HepG2 (cell line): ENCODE data around the gene DNAAF3.

ENCODE experiments used
- ARHGAP35 ChIP-seq: sonication (generic); formaldehyde crosslinking; IDR thresholded peaks from 2 replicates; pipeline ENCODE4 v1.9.0; 2022; ENCODE audit warnings: mild to moderate bottlenecking, inconsistent platforms, moderate library complexity, missing genetic modification reagents, borderline replicate concordance
- EZH2 ChIP-seq: conservative IDR thresholded peaks from 2 replicates; pipeline ENCODE4 v1.6.1; 2012; ENCODE audit warnings: mild to moderate bottlenecking, low read depth, low read length, moderate library complexity
- FOXA1 ChIP-seq, 2 experiments: fragments of 450-650 bp in 1 of 2; sonication (generic) in 1 of 2; formaldehyde crosslinking in 1 of 2; IDR thresholded peaks; 2 replicates each; pipeline versions ENCODE4 v1.4.0 to v1.6.1; 2016 to 2020; ENCODE audit warnings: missing genetic modification reagents in 1 of 2
- PHF20 ChIP-seq: sonication (generic); formaldehyde crosslinking; IDR thresholded peaks from 2 replicates; pipeline ENCODE4 v1.5.0; 2020; ENCODE audit warnings: mild to moderate bottlenecking, missing genetic modification reagents
- PITX1 ChIP-seq: sonication (generic); formaldehyde crosslinking; IDR thresholded peaks from 2 replicates; pipeline ENCODE4 v1.5.1; 2020; ENCODE audit warnings: mild to moderate bottlenecking, missing genetic modification reagents
- POLR2A ChIP-seq, 2 experiments: IDR thresholded peaks; 2 replicates each; pipeline ENCODE4 v1.6.1; 2011; ENCODE audit warnings: low read depth in 2 of 2, low read length in 2 of 2, mild to moderate bottlenecking in 1 of 2, moderate library complexity in 1 of 2; ENCODE audit not compliant: insufficient read depth in 1 of 2
- SMARCC2 ChIP-seq: fragments of 450-650 bp; IDR thresholded peaks from 2 replicates; pipeline ENCODE4 v1.6.1; 2017; ENCODE audit warnings: antibody characterized with exemption, mild to moderate bottlenecking
- SRF ChIP-seq: IDR thresholded peaks from 2 replicates; pipeline ENCODE4 v1.6.1; 2011; ENCODE audit warnings: mild to moderate bottlenecking, low read depth, low read length, moderate library complexity
- TCF7 ChIP-seq: sonication (generic); IDR thresholded peaks from 2 replicates; pipeline ENCODE4 v1.6.1; 2016; ENCODE audit warnings: antibody characterized with exemption, low read depth
- TOE1 ChIP-seq: sonication (generic); formaldehyde crosslinking; IDR thresholded peaks from 2 replicates; pipeline ENCODE4 v1.4.0; 2020; ENCODE audit warnings: mild to moderate bottlenecking, missing genetic modification reagents
- ZNF777 ChIP-seq: sonication (generic); formaldehyde crosslinking; IDR thresholded peaks from 2 replicates; pipeline ENCODE4 v1.4.0; 2020; ENCODE audit warnings: missing genetic modification reagents
- ZNF792 ChIP-seq: IDR thresholded peaks from 2 replicates; pipeline ENCODE4 v1.6.1; 2016
- TF ChIP-seq, protein P1 (sequence below): IDR thresholded peaks from 2 replicates; pipeline ENCODE4 v1.6.1; 2016; ENCODE audit warnings: mild to moderate bottlenecking
- TF ChIP-seq, protein P2 (sequence below): sonication (generic); formaldehyde crosslinking; IDR thresholded peaks from 2 replicates; pipeline ENCODE4 v1.5.0; 2020; ENCODE audit warnings: mild to moderate bottlenecking, missing genetic modification reagents, moderate library complexity

DNA sequence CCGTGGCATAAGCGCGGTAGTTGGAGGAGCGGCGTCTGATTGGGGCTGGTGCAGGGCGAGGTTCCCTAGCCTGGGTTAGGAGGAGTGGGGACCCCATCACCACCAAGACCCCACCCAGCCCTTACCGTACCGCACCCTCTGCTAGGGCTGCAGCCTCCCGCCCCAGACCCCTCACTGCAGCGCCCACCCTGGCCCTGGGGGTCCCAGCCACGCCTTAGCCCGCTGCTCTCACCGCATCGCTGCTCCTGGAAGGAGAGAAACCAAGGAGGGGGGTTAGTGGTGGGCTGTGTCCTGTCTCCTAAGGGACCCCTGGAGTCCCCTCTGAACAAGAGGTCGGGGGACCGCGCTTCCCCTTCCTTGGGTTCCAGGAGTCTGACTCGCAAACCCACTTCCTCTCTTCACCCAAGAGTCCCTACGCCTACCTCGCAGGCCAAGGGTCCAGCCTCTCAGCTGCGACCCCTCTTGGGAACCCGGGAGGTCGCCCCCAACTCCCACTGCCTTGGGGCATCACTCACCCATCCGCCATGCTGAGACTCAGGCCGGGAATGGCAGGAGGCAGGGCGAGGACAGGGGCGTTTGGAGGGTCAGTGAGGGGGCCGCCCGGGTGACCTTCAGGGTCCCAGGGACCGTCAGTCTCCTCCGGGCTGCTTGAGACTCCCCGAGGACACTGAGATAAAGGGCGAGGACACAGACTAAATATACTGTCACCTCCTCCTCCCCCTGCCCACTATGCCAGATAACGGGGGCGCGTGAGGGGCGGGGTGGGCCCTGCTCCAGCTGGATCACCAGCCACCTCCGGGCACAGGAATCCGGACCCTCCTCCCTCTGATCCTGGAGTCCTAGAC lies 9.1 kb downstream of the DNAAF3 start, which contains the start of gene TNNI3:
- TF ChIP-seq, protein P1, sequence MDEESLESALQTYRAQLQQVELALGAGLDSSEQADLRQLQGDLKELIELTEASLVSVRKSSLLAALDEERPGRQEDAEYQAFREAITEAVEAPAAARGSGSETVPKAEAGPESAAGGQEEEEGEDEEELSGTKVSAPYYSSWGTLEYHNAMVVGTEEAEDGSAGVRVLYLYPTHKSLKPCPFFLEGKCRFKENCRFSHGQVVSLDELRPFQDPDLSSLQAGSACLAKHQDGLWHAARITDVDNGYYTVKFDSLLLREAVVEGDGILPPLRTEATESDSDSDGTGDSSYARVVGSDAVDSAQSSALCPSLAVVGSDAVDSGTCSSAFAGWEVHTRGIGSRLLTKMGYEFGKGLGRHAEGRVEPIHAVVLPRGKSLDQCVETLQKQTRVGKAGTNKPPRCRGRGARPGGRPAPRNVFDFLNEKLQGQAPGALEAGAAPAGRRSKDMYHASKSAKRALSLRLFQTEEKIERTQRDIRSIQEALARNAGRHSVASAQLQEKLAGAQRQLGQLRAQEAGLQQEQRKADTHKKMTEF (CRISPR knock-in tag), result no peak
- TF ChIP-seq PHF20 (no peak), ARHGAP35 (no peak), TCF7 (no peak), ZNF777 (CRISPR knock-in tag) (no peak), TOE1 (CRISPR knock-in tag) (no peak), PITX1 (CRISPR knock-in tag) (no peak), SMARCC2 (no peak), EZH2 (no peak), ZNF792 (CRISPR knock-in tag) (no peak), FOXA1 (IDR thresholded peaks at IDR 0.05) (no peak), FOXA1 (CRISPR knock-in tag; IDR thresholded peaks at IDR 0.05) (no peak), SRF (no peak), POLR2A (IDR thresholded peaks at IDR 0.05; ENCODE audit: insufficient read depth in 1 of 2, low read depth in 2 of 2, low read length in 2 of 2) (no peak)
- TF ChIP-seq, protein P2, sequence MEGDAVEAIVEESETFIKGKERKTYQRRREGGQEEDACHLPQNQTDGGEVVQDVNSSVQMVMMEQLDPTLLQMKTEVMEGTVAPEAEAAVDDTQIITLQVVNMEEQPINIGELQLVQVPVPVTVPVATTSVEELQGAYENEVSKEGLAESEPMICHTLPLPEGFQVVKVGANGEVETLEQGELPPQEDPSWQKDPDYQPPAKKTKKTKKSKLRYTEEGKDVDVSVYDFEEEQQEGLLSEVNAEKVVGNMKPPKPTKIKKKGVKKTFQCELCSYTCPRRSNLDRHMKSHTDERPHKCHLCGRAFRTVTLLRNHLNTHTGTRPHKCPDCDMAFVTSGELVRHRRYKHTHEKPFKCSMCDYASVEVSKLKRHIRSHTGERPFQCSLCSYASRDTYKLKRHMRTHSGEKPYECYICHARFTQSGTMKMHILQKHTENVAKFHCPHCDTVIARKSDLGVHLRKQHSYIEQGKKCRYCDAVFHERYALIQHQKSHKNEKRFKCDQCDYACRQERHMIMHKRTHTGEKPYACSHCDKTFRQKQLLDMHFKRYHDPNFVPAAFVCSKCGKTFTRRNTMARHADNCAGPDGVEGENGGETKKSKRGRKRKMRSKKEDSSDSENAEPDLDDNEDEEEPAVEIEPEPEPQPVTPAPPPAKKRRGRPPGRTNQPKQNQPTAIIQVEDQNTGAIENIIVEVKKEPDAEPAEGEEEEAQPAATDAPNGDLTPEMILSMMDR (CRISPR knock-in tag), result no peak
